GM12865 (cell line): ENCODE results near the gene RREB1.

Experiments used
- DNase-seq: peaks from one replicate; pipeline ENCODE4 v3.0.0; 2010; ENCODE audit warnings: low read depth
- H3K4me3 ChIP-seq: 2 replicates; pipeline ENCODE4 v1.5.1; 2011; ENCODE audit warnings: mild to moderate bottlenecking, low read depth, low read length, control low read depth
- CTCF ChIP-seq: IDR thresholded peaks from 2 replicates; pipeline ENCODE4 v1.5.1; 2011; ENCODE audit warnings: low read length, control low read depth, low read depth, inconsistent platforms; ENCODE audit not compliant: insufficient read depth; ENCODE audit errors: missing control alignments

Gene RREB1

GRCh38 chr6:7230956-7231713 is 123.4 kb downstream of the RREB1 start:
- H3K4me3 ChIP-seq = no peak overlapping the region
- no peak for TF ChIP-seq CTCF
- DNase-seq = no peak

- no peak for TF ChIP-seq CTCF
- no peak for DNase-seq
These were observed 124.6 kb downstream of the RREB1 start for GRCh38 chr6:7232351-7232750.

GRCh38 chr6:7234547-7234946 is 126.8 kb downstream of the RREB1 start:
- TF ChIP-seq CTCF = no peak
- no peak for DNase-seq
- H3K4me3 ChIP-seq = no peak overlapping the region

More at GRCh38 chr6:7232351-7232750, 124.6 kb downstream of the RREB1 start:
- no peak overlapping the region for H3K4me3 ChIP-seq

GRCh38 chr6:7235712-7236305 is 128.0 kb downstream of the RREB1 start:
- no peak for TF ChIP-seq CTCF
- no peak overlapping the region for H3K4me3 ChIP-seq
- DNase-seq = no peak

GRCh38 chr6:7236306-7237209 is 128.8 kb downstream of the RREB1 start:
- TF ChIP-seq CTCF = no peak
- DNase-seq = peak; percentile 81
- H3K4me3 ChIP-seq = no peak overlapping the region

- no peak overlapping the region for H3K4me3 ChIP-seq
- no peak for TF ChIP-seq CTCF
- DNase-seq = no peak
These were observed 130.0 kb downstream of the RREB1 start for GRCh38 chr6:7237653-7238188.
